CD14-positive monocyte (primary cell): ENCODE measurements around the gene KIF3A. TPM values are rescaled to one million over a fixed set of nuclear protein-coding genes. Genes with fewer than 3 reads are reported as not detected.

ENCODE experiments used
- DNase-seq, 3 donors: peaks; one replicate each; pipeline ENCODE4 v3.0.0-alpha.2; 2011 to 2022
- H2AFZ ChIP-seq: 2 replicates; pipeline ENCODE4 v1.6.0; 2012; ENCODE audit warnings: mild to moderate bottlenecking, low read depth, low read length, inconsistent platforms; ENCODE audit not compliant: insufficient read depth, poor library complexity, severe bottlenecking
- H3K27ac ChIP-seq, 2 donors: 1 replicate in 1 of 2; 2 replicates in 1 of 2; pipeline ENCODE4 v1.5.1; 2012 to 2013; ENCODE audit warnings: low read length in 2 of 2, control low read depth in 1 of 2, inconsistent platforms in 1 of 2, low read depth in 1 of 2, mild to moderate bottlenecking in 1 of 2
- H3K27me3 ChIP-seq, 2 donors: one replicate each; pipeline versions ENCODE4 v1.6.0 to v1.6.1; 2011 to 2013; ENCODE audit warnings: low read length in 2 of 2; ENCODE audit not compliant: control insufficient read depth in 2 of 2, insufficient read depth in 2 of 2
- H3K36me3 ChIP-seq, 2 donors: replicated peaks in 1 of 2; 1 replicate in 1 of 2; 2 replicates in 1 of 2; pipeline versions ENCODE4 v1.5.1 to v1.6.1; 2012 to 2013; ENCODE audit warnings: low read length in 2 of 2, control low read depth in 1 of 2, inconsistent platforms in 1 of 2, mild to moderate bottlenecking in 1 of 2; ENCODE audit not compliant: insufficient read depth in 2 of 2, control insufficient read depth in 1 of 2
- H3K4me1 ChIP-seq, 2 donors: 1 replicate in 1 of 2; 2 replicates in 1 of 2; pipeline versions ENCODE4 v1.5.1 to v1.6.1; 2012 to 2013; ENCODE audit warnings: low read length in 2 of 2, control low read depth in 1 of 2, inconsistent platforms in 1 of 2, mild to moderate bottlenecking in 1 of 2, moderate library complexity in 1 of 2; ENCODE audit not compliant: insufficient read depth in 2 of 2, control insufficient read depth in 1 of 2
- H3K4me2 ChIP-seq: replicated peaks from 2 replicates; pipeline ENCODE3; 2012; ENCODE audit warnings: low read length, moderate library complexity, mild to moderate bottlenecking; ENCODE audit not compliant: poor library complexity, severe bottlenecking; ENCODE audit errors: extremely low read depth
- H3K4me3 ChIP-seq, 3 experiments: fragments of 200-600 bp in 1 of 3; sonication (generic) in 1 of 3; replicated peaks in 1 of 3; 1 replicate in 2 of 3; 2 replicates in 1 of 3; pipeline ENCODE4 v1.5.1; 2011 to 2013; ENCODE audit warnings: low read length in 3 of 3, mild to moderate bottlenecking in 3 of 3, control low read depth in 2 of 3, low read depth in 2 of 3, inconsistent platforms in 1 of 3, moderate library complexity in 1 of 3
- H3K79me2 ChIP-seq: 2 replicates; pipeline ENCODE4 v1.6.0; 2012; ENCODE audit warnings: mild to moderate bottlenecking, control low read depth, inconsistent platforms, low read length, moderate library complexity; ENCODE audit not compliant: insufficient read depth
- H3K9ac ChIP-seq: 2 replicates; pipeline ENCODE4 v1.6.0; 2017; ENCODE audit warnings: low read length, mild to moderate bottlenecking; ENCODE audit not compliant: insufficient read depth, poor library complexity, severe bottlenecking
- H3K9me3 ChIP-seq, 2 donors: replicated peaks in 1 of 2; 1 replicate in 1 of 2; 2 replicates in 1 of 2; pipeline versions ENCODE4 v1.5.1 to v1.6.1; 2012 to 2013; ENCODE audit warnings: low read length in 2 of 2, control low read depth in 1 of 2; ENCODE audit not compliant: control insufficient read depth in 1 of 2, insufficient read depth in 1 of 2
- H4K20me1 ChIP-seq: 2 replicates; pipeline ENCODE4 v1.6.0; 2012; ENCODE audit warnings: mild to moderate bottlenecking, low read length, control low read depth, moderate library complexity; ENCODE audit not compliant: insufficient read depth
- H3K27ac Mint-ChIP-seq, 7 donors: one replicate each; pipeline ENCODE4 v1.8.0; 2020; ENCODE audit warnings: mild to moderate bottlenecking in 7 of 7, mixed read lengths in 7 of 7, moderate library complexity in 6 of 7, inconsistent platforms in 2 of 7
- H3K27me3 Mint-ChIP-seq, 3 donors: one replicate each; pipeline ENCODE4 v1.8.0; 2021 to 2022; ENCODE audit warnings: low read depth in 3 of 3, mild to moderate bottlenecking in 3 of 3, mixed read lengths in 3 of 3, moderate library complexity in 3 of 3, inconsistent platforms in 1 of 3
- H3K36me3 Mint-ChIP-seq, 2 donors: one replicate each; pipeline ENCODE4 v1.8.0; 2020; ENCODE audit warnings: mixed read lengths in 2 of 2, inconsistent platforms in 1 of 2, mild to moderate bottlenecking in 1 of 2
- H3K4me1 Mint-ChIP-seq: one replicate; pipeline ENCODE4 v1.8.0; 2020; ENCODE audit warnings: mild to moderate bottlenecking, mixed read lengths
- H3K4me3 Mint-ChIP-seq, 2 donors: one replicate each; pipeline ENCODE4 v1.8.0; 2020; ENCODE audit warnings: mild to moderate bottlenecking in 2 of 2, mixed read lengths in 2 of 2, moderate library complexity in 1 of 2
- H3K9me3 Mint-ChIP-seq, 7 donors: one replicate each; pipeline ENCODE4 v1.8.0; 2020 to 2022; ENCODE audit warnings: mixed read lengths in 7 of 7, mild to moderate bottlenecking in 6 of 7, moderate library complexity in 6 of 7, inconsistent platforms in 2 of 7
- WGBS: methylation state at CpG from one replicate; pipeline ENCODE4 v1.1.5; 2013; ENCODE audit warnings: missing lambda C conversion rate; ENCODE audit not compliant: insufficient coverage; 5-methylcytosine and 5-hydroxymethylcytosine counted together
- intact Hi-C, 2 donors: fragments of 100-400 bp; cut with micrococcal nuclease; formaldehyde crosslinking; loops; one replicate each; pipeline versions ENCODE4 v1.15.0 to v1.15.1; 2023
- polyA plus RNA-seq, 3 donors: library from polyadenylated mRNA; depleted of rRNA in 1 of 3; unstranded in 2 of 3; stranded (reverse) in 1 of 3; fragments of 300-500 nt in 2 of 3; fragments of >200 nt in 1 of 3; fragmentation: Illumina TruSeq in 2 of 3; gene quantifications; 1 replicate in 2 of 3; 2 replicates in 1 of 3; pipeline ENCODE4 v1.2.3, GENCODE V29; 2012 to 2021
- TF ChIP-seq, protein P1 (sequence below): fragments of 200-600 bp; IDR thresholded peaks from one replicate; pipeline ENCODE4 v1.8.0; 2022; ENCODE audit warnings: antibody characterized with exemption, mild to moderate bottlenecking

The KIF3A gene
- polyA plus RNA-seq, 3 donors: 0.68 to 1.3 (median 1.2) TPM

DNA sequence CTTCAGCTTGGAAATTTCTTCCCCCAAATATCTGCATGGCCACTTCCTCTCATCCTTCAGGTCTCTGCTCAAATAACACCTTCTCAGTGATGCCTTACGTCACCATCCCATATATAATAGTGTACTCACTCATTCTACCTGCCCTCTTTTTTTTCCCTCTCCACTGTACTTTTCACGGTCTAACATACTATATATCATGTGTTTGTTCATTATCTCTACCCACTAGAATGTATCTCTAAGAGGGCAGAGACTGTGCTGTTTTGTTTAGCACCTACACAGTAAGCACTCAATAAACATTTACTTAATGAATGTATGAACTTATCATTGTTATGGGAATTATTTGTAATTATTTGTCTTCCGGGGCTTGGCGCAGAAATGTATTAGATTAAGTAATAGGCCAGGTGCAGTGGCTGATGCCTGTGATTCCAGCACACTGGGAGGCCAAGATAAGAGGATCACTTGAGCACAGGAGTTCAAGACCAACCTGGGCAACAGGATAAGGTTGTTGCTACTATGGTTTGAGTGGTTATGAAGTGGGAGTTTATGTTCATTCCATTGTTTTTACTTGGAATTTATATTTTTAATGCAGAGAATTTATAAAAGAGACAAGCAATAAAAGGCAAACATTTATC is 85.4 kb downstream of the KIF3A start:
- peaks cover 28 to 44% of the 10 kb centered on the region in 2 donors for H3K27me3 ChIP-seq
- no peak overlapping the region for H2AFZ ChIP-seq
- H3K4me3 Mint-ChIP-seq: peak overlapping the region in 1 of 2 donors; percentile 39
- peaks cover 10% of the 10 kb centered on the region for H3K4me1 Mint-ChIP-seq
- no peak overlapping the region for H3K4me3 ChIP-seq
- no peak overlapping the region for H3K27ac ChIP-seq
- no peaks in the 10 kb centered on the region for H4K20me1 ChIP-seq
- no peak for DNase-seq
- WGBS: 92% methylated on average over 2 of the region's 4 CpGs
- no peaks in the 10 kb centered on the region for H3K36me3 ChIP-seq
- no peak overlapping the region for H3K9ac ChIP-seq
- no peaks in the 10 kb centered on the region for H3K79me2 ChIP-seq
- H3K9me3 ChIP-seq: peaks cover 2 to 15% of the 10 kb centered on the region in 2 donors
- TF ChIP-seq, protein P1, sequence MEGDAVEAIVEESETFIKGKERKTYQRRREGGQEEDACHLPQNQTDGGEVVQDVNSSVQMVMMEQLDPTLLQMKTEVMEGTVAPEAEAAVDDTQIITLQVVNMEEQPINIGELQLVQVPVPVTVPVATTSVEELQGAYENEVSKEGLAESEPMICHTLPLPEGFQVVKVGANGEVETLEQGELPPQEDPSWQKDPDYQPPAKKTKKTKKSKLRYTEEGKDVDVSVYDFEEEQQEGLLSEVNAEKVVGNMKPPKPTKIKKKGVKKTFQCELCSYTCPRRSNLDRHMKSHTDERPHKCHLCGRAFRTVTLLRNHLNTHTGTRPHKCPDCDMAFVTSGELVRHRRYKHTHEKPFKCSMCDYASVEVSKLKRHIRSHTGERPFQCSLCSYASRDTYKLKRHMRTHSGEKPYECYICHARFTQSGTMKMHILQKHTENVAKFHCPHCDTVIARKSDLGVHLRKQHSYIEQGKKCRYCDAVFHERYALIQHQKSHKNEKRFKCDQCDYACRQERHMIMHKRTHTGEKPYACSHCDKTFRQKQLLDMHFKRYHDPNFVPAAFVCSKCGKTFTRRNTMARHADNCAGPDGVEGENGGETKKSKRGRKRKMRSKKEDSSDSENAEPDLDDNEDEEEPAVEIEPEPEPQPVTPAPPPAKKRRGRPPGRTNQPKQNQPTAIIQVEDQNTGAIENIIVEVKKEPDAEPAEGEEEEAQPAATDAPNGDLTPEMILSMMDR: no peak
- H3K4me1 ChIP-seq: peaks cover 7 to 12% of the 10 kb centered on the region in 2 donors
- H3K9me3 Mint-ChIP-seq: peaks cover 3 to 23% (median 17%) of the 10 kb centered on the region in 7 donors
- no peak overlapping the region for H3K4me2 ChIP-seq
- no peak overlapping the region for H3K27ac Mint-ChIP-seq
- H3K36me3 Mint-ChIP-seq: peaks cover 2 to 4% of the 10 kb centered on the region in 2 donors
- peaks cover 43 to 53% (median 43%) of the 10 kb centered on the region in 3 donors for H3K27me3 Mint-ChIP-seq
- intact Hi-C loops: no loop called here

DNA sequence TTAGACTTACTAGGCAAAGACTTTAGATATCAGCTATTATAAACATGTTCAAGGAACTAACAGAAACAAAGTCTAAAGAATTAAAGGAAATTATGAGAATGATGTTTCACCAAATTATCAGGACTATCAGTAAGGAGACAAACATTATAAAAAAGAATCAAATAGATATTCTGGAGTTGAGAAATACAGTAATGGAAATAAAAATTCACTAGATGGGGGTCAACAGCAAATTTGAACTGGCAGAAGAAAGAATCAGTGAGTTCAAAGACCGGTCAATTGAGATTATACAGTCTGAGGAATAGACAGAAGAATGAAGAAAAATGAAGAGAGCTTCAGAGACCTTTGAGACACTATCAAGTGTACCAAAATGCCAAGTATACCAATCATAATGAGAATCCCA is 89.0 kb downstream of the KIF3A start:
- H3K27ac ChIP-seq: no peak overlapping the region
- Mint-ChIP-seq H3K4me3 (no peak overlapping the region), H3K9me3 (peaks cover 5 to 15% (median 14%) of the 10 kb centered on the region in 7 donors), H3K4me1 (no peaks in the 10 kb centered on the region), H3K27me3 (peaks cover 14 to 19% (median 15%) of the 10 kb centered on the region in 3 donors), H3K27ac (no peak overlapping the region), H3K36me3 (peaks cover 4 to 12% of the 10 kb centered on the region in 2 donors)
- H3K4me1 ChIP-seq: no peaks in the 10 kb centered on the region
- no peaks in the 10 kb centered on the region for H3K79me2 ChIP-seq
- no peak overlapping the region for H3K4me2 ChIP-seq
- H4K20me1 ChIP-seq: no peaks in the 10 kb centered on the region
- H3K36me3 ChIP-seq: peaks cover under 1 to 1% of the 10 kb centered on the region in 2 donors
- DNase-seq: no peak
- peaks cover 3 to 11% of the 10 kb centered on the region in 2 donors for H3K27me3 ChIP-seq
- TF ChIP-seq, protein P1: no peak
- intact Hi-C loops: no loop called here
- H3K9ac ChIP-seq: no peak overlapping the region
- no CpG with 5 or more reads among the region's 1 CpG for WGBS
- peaks cover 0 to 2% of the 10 kb centered on the region in 2 donors for H3K9me3 ChIP-seq
- H2AFZ ChIP-seq: no peak overlapping the region
- no peak overlapping the region for H3K4me3 ChIP-seq
